Stimulated activated CD4-positive, alpha-beta T cell treated with anti-CD3 and anti-CD28 coated beads, Interleukin-2, amount 100 ng/mL, for 24 hours (primary cell): ENCODE results near the gene NPTX1.

Source experiments
- DNase-seq, 2 donors: peaks; one replicate each; pipeline ENCODE4 v3.0.0-alpha.2; 2020

NPTX1 gene

GRCh38 chr17:80458016-80458415 is 18.4 kb downstream of the NPTX1 start:
- DNase-seq = no peak

DNA sequence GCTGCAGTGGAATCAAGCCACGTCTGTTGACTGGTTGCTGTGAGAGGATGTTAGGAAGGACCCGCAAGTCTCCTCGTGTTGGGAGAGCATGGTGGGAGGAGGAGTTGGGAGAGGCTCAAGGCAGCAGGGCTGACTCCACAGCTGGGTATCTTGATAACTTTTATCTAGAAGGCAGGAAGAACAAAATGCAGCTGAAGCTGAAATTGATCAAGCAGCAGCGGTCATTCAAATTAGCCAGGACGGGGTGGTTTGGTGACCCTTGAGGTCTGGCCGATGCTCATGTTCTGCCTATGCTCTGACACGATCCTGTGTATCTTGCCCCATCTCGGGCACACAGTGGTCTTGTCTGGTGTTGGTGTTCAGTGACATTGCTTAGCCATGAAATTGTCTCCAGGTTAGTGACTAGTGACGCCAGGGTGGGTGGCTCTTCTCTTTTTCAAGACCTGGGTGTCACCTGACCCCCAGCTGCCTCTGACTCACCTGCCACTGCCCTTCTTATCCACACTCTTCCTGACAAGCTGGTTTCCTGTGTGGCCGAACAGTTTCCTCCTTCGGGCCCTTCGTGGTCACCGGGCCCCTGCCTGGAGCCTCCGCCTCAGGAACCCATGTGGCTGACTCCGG is 19.1 kb downstream of the NPTX1 start:
- no peak for DNase-seq

- DNase-seq = no peak
Measured at GRCh38 chr17:80456465-80457235, 19.8 kb downstream of the NPTX1 start.

DNA sequence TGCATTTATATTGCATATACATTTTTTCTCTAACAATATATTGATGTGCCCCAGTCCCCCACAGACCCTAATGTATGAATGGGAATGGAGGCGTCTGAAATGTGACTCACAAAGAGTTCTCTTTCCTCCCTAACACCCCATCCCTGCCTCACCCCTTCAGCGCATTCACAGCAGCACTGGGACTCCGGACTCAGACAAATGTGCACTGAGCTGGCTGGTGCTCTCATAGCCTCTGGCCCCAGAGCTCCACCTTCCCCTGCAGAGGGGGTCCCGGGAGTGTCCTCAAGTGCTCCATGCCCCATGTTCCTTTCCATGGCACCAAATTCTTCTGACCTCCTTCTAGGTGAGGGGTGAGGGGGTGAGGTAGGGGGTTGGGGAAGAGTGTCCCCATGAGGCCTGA is 20.6 kb downstream of the NPTX1 start:
- no peak for DNase-seq

GRCh38 chr17:80455336-80455710 is 21.1 kb downstream of the NPTX1 start:
- peak in 1 of 2 donors; percentile 61 for DNase-seq

- DNase-seq = peak; percentile 95 to 97
Measured at GRCh38 chr17:80454557-80455335, 21.7 kb downstream of the NPTX1 start.

DNA sequence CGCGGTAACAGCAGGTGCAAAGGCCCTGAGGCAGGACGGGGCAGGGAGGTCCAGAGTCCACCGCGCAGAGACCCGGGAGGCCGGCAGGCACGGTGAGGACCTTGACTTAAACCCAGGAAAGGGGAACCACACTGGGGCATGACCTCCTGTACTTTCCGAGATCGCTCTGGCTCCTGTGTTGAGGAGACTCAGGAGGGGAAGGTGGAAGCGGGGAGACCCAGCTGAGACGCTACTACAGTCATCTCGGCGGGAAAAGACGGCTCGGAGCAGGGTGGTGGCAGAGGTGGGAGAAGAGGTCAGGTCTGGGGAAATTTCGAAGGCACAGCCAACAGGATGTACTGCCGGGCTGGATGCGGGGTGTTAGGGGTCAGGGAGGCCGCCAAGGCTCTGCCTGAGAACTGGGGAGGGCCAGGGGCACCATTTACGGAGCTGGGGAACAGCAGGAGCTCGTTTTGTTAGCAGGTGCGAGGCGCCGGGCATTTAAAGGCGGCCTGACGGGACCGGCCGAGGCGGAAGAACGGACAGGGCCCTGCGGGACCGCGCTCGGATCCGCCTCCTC is 22.3 kb downstream of the NPTX1 start:
- peak; percentile 16 to 37 for DNase-seq

DNA sequence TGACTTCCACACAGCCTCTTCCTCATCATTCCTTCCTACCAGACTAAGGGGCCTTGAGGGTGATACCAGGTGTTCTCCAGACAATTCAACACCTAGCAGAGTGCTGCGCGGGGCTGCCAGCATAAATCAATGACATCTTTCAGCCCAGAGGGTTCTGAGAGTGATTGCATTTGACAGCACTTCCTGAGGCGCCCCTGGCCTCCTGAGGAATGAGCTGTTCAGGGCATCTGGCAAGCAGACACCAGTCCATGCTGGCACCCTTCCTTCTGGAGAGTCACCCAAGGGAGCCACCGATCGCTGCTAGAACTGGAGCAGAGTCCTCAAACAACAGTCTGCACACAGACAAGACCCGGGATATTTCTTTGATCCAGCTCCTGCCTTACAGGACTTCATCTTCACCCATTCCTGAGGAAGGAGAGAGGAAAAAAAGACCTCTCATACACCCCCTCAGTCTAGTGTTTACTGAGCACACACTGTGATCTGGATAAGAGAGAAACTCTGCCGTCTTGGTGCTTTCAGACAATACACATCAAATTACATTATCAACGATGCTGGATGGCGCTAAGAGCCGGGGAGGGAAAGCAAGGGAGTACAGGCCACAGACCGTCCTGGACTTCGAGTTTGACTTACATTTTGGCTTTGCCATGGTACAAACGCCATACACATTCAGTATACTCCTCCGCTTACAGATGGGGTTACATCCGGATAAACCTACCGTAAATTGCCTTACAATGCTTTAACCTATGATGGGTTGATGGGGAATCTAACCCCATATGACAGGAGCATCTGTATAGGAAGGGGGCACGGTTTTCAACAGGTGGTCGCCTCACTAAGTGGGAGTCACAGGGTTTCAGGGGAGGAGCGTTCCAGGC is 23.0 kb downstream of the NPTX1 start:
- DNase-seq = no peak

DNA sequence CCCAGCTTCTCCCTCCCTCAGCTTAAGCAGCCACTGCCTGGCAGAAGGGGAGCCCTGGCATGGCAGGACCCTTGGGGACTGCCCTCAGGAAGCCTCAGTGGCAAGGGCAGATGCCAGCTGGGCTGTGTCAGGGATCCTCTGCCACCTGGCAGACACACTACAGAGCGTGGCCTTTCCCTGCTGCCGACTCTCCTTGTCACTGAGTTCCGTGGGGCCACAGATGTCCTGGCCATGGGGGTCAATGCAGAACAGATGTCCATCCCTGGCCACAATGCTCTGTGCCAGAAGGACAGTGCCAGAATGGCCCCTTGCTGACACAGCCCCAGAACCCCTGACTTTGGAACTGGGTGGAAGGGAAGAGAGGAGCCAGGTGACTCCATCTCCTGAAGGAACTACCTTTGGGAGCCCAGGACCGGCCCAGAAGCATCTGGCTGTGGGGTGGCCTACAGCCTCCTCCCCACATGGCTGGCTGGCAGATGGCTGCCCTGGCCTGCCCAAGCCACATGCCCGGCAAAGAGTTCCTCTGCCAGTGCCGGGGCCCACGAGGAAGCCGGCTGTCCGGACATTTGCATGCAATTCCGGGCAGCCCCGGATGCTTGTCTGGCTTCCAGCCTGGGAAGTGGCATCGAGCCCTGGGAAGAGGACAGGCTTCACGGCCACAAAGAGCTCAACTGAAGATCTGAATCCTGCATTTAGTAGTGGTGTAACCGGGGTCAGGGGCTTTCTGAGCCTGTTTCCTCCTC is 24.1 kb downstream of the NPTX1 start:
- DNase-seq = no peak

- no peak for DNase-seq
Measured at GRCh38 chr17:80451104-80451775, 25.2 kb downstream of the NPTX1 start.

DNA sequence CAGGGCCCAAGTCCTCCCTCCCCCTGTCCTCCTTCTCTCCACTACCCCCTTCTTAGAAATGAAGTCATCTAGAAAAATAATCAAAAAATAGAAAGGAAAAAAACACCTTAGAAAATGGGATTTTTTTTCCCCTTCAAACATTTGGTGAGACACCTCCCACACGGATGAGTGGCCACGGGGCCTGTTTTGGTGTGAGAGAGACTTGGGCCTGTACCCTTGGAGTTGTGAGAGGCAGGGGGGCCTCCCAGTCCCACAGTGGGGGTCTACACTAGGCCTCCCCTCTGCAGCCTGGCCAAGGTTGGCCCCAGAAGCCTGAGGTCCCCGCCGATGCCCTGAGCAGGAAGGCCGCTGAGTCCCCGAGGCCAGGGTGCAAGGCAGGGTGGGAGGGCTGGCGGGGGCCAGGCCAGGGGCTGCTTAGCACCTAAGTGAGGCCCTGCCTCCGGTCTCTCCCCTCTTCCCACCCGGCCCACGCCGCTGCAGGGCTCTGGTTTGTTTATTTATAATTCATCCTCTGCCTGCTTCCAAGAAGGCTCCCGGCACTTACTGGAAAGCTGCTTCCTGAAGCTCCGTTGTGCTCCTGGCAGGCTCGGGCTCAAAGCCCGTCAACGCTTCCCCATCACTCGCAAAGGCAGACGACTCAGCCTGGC is 26.4 kb downstream of the NPTX1 start:
- DNase-seq = no peak

DNA sequence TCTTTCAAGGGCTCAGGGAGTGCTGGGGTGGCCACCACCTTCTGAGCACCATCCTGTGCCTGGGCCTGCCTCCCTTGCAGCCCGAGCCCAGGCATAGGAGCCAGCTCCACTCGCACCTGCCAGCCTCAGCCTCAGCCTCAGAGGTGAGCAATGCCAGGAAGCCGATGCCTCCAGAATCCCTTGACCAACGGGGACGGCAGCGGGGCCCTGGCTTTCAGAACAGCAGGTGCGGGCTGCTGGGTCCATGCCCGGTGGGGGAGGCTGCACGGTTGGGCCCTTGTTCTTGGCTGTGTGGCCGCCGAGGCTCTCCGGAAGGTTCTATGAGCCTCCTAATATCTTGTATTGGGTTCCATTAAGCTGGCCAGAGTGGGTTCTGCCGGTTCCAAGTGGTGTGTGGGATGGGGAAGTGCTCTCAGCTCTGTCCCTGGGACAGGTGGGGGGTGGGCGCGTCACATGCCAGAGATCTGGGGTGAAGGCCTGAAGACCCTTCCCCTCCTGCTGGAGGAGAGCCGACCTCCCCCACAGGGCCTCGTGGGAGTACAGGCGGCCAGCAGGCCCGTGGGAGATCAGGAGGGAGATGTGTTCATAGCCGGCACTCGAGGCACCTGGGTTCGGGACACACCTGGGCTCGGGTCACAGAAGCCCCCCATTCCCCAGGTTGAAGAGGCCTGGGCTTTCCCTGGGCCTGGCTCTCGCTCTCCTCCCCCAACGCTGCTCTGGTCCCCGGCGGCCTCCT is 27.0 kb downstream of the NPTX1 start:
- no peak for DNase-seq

DNA sequence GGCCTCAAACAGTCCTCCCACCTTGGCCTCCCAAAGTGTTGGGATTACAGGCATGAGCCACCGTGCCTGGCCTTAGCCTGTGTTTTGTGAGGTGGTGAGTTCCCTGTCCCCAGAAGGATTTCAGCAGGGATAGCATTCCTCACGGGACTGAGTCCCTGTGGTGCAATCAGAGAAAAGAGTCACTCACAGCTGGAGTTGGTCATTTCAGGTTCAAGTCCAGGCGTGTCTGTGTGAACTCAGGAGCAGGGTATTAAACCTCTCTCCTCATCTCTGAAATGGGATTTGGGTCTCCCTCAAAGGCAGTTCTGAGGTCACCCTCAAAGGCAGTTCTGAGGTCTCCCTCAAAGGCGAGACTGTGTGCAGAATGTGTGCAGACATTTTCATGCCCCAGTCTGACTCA is 28.6 kb downstream of the NPTX1 start:
- DNase-seq = no peak

DNA sequence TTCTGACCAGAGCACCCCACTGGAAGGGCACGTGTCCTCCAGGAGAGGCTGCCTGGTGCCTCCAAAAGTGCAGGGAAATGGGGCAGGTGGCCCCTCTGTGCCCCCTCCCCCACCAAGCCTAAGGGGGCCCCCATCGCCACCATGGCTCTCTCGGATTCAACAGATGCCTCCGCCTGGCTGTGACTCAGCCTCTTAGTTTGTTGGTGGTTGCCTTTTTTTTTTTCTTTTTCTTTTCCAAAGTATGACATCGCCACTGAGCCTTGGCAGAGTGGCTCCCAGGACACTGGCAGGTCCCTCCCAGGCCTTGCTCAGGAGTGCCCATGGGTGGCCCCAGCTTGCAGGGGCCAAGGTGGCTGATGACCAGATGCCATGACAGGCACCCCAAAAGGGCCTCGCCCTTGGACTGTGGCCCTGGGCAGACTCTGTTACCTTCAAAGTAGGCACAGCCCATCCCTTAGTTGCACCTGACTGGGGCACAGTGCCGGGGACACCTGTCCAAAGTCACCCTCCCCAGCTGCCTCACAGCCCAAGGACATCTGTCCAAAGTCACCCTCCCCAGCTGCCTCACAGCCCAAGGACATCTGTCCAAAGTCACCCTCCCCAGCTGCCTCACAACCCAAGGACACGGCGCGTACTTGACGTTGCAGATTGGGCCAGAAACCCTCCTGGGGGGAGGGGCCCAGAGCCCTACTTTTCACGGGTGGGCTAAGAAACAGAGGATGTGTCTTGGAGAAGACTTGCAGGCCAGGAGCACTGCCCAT is 29.6 kb downstream of the NPTX1 start:
- DNase-seq = no peak

DNA sequence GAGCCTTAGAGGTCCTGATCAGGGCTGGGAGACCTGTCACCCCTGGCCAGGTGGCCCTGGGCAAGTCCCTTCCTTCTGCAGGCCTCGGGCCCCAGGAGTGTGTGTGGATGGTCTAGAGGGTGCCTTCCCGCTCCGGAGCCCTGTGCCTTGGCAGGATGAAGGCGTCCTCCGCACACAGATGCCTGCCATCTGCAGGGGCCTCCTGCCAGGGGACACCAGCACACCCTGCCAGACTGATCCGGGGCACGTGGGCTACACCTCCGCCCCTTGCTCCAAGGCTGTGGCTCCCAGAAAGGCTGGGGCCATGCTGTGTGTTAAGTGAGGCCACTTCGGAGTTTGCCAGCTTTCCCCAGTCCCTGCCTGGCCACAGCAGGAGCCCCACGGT is 30.7 kb downstream of the NPTX1 start:
- DNase-seq = no peak

DNA sequence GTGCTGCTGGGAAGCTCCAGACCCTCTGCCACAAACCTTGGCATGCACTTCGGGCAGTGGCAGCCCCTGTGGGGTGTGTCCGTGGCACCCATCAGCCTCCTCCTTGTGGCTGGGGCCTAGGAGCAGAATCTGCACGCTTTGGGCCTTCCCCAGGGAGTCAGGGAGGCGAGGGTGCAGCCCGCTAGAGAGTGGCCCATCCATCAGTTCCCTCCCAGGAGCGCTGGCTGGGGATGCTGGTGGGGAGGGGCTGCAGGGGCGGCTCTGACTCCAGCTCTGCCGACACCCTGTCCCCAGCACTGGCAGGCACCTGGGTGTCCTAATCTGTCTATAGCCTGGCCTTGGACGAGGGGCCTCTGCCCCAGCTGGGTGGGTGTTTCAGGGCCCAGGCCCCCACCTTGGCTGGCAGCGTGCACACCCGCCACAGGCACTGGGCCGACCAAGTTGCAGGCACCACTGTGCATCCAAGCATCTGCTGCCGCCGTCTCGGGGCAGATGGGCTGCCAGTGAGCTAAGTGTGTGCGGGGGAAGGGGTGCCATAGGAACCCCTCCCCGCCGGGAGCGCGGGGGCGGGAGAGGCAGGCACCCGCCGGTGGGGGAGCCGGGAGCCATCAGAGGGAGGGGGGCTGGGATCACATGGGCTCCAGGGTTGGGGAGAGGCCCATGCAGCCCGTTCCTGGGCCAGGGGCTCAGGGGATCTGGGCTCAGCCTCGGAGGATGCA is 31.2 kb downstream of the NPTX1 start:
- DNase-seq = no peak

- DNase-seq = no peak
Measured at GRCh38 chr17:80444644-80444979, 31.8 kb downstream of the NPTX1 start.

- no peak for DNase-seq
Measured at GRCh38 chr17:80443916-80444643, 32.3 kb downstream of the NPTX1 start.
